UCSD-AML1 (cell line): Measurements from ENCODE around the gene FANCB.
A peak's percentile ranks its signal among the peaks of the same experiment; 100 is the strongest.

Experiments
- DNase-seq: peaks from one replicate; lab custom pipeline; 2025; ENCODE audit not compliant: unreplicated experiment; lab: John Stamatoyannopoulos, UW

FANCB gene

DNA sequence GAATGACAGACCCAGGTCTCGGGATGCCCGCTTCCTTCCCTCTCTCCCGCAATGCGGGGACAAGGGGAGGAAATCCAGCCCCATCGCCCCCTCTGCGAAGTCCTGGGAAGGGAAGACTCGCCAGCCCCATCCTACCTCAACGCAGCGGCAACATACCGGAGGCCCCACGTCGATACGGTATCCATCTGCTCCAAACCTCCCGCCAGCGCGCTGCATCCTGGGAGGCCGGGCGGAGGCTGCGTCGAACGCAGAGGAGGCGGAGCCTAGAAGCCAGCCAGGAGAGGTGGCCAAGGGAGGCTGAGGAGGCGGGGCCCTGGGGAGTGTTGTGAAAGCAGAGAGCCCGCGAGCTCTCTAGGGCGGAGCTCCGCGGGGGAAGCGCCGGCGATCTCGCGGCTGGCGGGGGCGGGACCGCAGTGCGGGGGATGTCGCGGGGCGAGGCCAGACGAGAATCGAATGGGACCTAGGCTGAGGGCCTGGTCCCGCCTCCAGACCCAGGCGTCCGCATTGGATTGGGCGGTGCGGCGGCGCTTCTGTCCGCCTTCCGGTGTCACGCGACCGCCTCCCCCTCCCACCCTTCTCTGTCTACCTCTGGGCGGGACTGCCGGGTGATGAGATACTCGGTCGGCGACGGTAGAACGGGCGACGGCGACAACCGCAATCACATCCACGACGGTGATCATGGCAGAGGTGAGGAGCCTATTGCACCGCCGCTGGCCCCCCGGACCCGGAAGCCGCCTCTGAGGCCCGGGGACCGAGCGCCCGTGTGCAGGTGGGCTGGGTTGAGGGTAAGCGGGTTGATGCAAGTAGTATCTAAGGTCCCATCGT lies at the start of gene FANCB, which contains the start of gene MOSPD2:
Gene FANCB, minus strand, starts transcription at position 219 of the 825 bp plus-strand sequence. CDS start 7,559 bp downstream, outside the sequence.
Gene MOSPD2, plus strand, starts transcription at position 571 of the 825 bp plus-strand sequence. Its CDS starts 108 bp downstream, at position 679.
- DNase-seq = peak; percentile 95

DNA sequence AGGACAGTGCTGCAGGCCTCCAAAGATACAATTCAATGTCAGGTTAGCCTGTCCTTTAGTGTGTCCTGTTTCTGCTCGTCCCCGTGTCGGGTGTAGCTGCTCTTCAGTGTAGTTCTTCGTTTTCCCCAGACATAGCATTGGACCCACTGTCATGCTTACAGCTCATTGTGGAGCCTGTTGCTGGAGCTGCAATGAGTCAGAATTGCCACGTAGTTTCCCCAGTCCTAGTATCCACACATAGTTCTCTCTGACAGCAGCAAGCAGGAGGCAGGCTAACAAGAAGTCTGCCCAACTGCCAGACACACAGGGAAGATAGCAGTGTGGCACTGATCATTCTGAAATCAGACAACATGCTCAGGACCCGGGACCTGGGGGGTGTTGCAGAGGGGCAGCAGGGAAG lies 49.6 kb upstream of the FANCB start:
- no peak for DNase-seq

DNA sequence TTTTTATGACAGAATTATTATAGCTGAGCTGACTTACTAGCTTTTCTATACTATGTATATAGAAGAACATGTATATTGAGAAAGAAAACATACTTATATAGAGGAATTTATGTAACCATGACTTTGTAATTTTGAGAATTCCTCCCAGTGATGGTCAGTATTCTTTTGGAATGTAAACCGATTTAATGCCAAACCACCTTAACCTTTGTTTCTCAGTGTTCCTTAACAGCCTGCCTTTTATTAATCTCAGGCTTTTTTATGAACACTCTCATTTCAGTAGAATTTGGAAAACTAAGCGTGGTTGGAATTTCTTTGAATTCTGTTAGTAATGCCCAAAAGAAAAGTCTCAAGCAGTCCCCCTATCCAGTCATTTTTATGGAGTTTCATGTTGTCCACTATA lies 47.3 kb upstream of the FANCB start:
- no peak for DNase-seq

DNA sequence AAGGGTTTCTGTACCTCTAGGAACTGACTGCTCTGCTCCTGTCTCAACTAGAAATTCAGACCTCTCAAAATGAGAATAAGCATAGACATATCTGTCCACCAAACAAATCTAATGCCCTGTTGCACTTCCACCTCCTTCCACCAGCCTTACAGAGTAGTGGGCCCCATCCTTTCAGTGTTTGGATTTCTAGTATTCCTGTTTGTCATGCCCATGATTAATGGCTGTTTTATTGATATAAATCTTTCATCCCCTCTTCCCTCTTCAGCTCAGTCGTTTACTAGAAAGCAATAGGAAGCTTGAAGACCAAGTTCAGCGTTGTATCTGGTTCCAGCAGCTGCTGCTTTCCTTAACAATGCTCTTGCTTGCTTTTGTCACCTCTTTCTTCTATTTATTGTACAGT lies 46.5 kb upstream of the FANCB start:
- no peak for DNase-seq

DNA sequence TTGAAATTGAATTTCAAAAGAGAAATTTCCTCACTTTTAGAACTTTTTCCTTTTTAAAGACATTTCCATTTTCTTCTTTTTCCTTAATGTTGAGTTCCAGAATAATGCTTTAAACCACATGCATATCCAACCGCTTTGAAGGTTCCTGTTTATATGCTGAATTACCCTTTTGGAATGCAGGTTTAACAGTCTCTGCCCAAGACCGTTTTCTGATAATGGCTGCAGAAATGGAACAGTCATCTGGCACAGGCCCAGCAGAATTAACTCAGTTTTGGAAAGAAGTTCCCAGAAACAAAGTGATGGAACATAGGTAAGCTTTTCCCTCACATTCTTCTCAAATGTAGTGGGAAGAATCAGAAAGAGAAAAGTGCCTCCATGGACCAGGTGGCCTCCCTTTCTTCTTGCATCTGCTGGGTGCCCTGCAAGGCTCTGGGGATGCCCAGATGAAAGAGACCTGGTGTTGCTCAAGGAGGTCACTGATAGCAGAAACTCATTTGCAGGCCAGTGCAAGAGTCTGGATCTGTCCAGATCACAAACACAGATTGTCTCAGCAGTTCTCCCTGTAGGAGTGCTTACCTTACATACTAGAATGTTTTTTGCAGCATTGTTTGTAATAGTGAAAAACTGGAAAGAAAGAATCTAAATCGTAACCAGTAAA lies 43.3 kb upstream of the FANCB start:
- no peak for DNase-seq

DNA sequence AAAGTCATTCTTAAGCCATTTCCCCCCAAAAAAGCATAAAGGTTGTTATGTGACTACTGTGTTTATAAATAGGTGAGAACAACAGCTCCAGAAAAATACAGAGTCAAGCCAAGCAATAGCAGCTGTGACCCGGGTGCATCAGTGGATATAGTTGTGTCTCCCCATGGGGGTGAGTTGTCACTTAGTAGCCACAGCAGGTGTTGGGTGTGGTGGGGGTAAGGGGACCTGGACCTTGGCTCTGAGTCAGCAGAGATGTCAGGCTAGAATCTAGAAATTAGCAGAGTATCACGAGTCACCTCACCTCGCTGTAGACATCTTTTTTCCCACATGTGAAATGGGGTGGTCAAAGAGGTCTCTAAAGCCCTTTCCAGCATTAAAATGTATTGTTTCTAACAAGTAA lies 42.7 kb upstream of the FANCB start:
- no peak for DNase-seq

DNA sequence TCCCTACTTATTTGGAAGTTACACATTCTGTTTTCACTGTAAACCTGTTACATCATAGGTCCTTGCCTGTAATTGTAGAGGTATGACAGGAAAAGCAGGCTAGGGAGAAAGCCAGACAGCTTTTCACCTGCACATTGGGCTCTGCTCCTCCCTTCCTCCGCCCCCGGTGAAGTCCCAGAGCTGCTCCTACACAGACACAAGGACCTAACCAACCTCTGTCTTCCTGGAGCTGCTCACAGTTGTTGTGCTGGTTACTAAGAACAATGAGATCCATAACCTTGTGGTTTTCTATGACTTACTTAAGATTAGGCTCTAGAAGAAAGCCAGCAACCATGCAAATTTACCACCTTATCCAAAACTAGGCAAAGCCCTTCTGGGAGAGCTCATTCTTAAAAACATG lies 40.4 kb upstream of the FANCB start:
- no peak for DNase-seq

DNA sequence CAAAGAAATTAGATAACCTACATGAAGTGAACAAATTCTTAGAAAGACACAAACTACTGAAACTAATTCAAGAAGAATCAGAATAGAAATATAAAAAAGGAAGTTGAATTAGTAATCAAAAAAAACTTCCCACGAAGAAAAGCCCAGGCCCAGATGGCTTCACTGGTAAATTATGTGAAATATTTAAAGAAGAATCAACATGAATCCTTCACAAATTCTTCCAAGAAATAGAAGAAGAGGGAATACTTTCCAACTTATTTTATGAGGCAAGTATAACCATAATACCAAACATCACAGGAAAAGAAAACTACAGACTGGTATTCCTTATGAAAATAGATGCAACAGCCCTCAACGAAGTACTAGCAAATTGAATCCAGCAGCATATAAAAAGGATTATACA lies 31.0 kb upstream of the FANCB start:
- no peak for DNase-seq

DNA sequence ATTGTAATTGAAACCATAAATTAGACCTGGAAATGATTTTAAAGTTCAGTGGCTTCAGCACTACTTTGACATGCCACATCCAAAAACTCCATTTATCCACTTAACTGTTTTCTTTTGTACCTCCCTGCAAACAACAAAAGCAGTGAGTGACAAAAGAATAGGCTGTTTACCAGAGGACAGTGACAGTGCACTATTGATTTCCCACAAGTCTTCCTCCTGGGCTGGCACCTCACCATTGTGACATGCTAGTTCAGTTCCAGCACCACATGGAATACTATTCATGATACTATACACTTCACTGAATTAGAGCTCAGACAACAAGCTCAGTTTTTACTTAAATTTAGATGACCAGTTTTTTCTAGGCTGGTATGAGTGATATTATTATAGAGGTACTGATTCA lies 29.7 kb upstream of the FANCB start:
- no peak for DNase-seq

DNA sequence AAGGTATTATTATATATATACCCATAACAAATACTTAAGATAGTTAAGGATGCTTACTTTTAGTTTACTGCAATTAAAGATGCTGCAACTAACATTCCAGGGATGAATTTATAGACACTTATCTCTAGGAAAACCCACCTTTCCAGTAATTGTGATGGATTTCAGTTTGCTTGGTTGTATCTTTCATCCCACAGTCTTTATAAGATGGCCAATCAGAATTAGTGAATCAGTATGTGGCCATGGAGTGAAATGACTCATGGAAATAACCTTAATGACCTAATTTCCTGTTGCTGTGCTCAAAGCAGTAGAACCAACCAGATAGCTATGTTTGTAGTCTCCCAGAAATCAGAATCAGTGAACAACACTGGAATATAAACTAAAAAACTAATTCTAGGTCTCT lies 26.7 kb upstream of the FANCB start:
- DNase-seq = no peak

DNA sequence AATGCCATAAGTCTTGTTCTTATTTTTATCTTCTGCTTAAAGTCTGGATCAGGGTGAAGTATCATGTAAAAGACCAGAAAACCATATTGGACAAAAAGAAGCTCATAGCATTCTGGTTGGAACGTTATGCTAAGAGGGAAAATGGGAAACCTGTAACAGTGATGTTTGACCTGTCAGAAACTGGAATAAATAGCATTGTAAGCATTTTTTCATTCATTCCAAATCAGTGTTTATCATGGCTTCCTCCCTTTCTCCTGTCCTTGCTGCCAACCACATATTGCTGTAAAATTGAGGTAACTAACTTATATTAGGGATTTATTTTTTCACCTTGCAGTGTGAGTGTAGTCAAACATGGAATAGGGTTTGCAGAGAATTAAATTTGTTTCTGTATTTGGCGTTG lies 24.2 kb upstream of the FANCB start:
- no peak for DNase-seq

DNA sequence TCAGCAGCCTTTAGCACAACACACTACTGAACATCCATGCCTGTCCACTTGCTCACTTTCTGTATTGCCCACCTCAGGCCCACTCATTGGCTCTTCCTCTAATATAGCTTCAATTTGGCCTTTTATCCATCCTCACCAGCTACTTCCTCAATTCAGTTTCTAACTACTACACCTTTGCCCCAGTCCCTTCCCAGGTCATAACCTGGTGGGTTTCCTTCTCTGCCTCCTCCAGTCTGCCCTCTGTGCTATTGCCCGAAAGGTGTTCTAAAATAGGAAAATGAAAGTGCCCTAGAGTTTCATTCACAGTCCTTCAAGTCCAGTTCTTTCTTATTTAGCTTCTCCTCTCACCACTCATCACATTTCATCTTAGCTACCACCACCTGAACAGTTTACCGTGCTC lies 23.4 kb upstream of the FANCB start:
- no peak for DNase-seq

DNA sequence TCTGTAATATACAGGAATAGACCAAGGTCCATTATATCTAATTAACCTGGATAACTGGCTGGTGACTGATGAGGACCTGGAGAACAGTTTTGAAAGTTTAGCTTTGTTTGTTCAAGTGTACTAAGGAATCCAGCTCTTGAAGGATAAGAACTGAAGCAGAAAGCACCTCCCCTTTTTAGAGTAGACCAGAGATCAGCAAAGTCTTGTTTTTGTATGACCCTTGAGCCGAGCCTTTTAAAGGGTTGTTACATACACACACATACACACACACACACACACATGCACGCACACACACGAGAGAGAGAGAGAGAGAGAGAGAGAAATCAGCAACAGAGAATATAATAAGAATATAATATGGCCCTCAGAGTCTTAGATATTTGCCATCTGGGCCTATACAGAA lies 13.4 kb upstream of the FANCB start:
- no peak for DNase-seq

DNA sequence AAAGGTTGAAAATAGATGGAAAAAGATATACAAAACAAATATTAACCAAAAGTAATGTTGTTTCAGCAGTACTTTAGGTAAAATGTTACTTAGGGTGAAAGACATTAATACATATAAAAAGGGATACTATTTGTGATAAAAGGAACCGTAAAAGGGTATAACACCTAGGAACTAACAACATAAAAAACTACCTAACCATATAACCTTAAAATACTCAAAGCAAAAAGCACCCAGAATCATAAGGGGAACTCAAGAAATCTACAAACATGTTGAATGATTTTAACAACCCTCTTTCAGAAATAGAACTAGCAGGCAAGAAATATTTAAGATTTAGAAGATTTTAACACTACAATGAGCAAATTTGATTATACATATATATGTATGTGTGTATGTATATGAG lies 11.8 kb upstream of the FANCB start:
- no peak for DNase-seq

DNA sequence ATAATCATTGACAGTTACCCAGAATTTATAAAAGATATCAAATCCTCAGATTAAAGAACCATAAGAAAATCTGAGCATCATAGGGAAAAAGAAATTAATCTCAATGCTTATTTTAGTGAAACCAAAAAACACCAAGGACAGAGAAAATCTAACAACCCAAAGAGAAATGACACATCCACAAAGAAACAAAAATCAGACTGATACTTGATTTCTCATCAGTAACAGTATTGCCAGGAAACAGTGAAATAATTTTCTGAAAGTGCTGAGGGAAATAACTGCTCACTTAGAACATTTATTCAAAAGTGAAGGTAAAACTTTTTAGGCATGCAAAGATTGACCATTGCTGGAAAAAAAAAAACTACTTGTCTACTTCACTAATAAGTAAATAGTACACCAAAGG lies 11.0 kb upstream of the FANCB start:
- DNase-seq = no peak

DNA sequence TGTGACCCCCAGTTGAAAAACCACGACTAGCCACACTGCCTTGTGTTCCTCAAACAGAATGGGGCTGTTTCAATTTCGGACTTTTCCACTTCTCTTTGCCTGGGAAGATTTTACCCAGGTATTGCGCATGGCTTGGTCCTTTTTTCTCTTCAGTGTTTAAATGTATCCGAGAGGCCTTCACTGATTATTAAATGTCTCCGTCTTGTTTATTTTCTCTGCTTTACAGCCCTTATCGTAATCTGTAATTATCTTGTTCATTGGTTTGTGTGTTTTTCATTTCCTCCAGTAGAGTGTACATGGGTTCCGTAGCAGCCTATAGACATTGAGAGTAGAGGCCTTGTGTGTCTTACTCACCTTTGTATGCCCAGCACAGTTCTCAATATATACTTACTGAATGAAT lies 2.8 kb upstream of the FANCB start:
- no peak for DNase-seq

DNA sequence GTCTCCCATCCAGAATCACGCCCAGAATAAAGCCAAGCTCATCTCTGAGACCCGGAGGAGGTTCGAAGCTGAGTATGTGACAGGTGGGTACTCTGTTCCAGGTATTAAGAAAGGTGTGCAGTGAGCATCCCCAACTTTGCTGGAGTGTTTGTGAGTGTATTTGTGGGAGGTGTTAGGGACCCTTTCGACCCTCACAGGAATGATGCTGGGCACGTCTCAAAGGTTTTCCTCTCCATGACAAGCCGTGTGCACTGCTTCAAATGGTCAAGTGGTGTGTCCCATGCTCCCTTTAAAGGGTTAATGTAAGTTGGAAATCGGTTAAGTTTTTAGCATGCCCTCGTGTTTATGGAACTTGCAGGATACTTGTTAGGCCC lies 794 bp upstream of the FANCB start:
- DNase-seq = no peak

DNA sequence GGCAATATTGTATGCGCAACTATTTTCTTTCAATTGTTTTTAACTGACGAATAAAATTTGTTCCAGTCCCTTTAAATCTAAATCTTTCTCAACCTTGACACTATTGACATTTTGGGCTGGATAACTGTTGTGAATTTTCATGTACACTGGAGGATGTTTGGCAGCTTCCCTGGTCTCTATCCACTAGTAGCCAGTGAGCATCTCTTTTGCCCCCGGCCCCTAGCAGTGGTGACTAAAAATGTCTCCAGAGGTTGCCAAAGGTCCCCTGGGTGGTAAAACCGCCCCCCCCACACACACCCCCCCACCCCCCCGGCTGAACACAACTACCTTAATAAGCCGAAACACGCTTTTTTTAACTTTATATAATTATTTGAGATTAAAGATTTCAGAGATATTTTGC lies 514 bp downstream of the FANCB start:
- no peak for DNase-seq

DNA sequence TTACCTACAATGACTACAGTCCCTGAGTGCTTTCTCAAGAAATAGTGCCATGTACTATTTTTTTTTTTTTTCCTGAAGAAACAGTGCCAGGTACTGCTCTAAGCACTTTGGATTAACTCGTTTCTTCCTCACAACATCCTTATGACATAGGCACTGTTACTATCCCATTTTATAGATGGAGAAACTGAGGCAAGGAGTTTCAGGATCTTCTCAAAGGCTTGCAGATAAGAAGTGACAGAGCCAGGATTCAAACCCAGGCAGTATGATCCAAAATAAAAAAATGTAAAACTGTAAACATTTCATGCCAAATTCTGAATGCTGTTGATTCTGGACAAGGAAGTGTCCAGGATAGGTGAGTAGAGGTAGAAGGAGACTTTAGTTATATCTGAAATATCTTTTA lies 1.1 kb downstream of the FANCB start:
- no peak for DNase-seq

DNA sequence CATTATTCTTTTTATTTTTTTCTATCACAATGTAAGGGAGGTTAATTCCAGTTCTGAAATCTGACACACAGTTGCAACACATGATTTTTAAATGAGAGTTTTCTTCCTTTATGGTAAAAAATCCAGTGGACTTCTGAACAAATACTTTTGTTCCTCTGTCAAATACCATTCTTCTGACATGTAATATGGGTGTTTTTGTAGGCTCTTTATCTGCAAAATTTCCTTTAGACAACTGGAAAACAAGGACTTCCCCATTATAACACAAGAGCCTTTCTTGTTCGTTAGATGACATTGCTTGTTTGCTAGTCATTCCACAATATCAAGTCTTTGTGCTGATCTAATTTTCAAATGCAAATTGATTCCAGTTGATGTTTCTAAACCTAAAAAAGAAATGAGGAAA lies 7.7 kb downstream of the FANCB start:
- DNase-seq = no peak

DNA sequence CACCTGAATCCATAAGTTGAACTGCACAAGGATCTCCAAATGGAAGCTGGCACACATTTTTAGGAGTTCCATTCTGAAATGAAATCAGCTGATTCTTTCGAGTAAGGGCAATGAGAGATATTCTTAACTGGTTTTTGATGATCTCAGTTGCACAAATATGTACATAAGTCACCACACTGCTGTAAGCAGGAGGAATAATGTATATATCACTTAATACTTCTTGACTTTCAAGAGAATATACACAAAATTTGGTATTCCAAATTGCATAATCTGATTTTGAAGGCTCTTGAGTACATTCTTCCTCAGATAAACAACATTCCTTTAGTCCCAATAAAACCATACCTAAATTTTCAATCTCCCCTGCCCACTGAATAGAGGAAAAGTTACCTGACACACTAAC lies 8.2 kb downstream of the FANCB start:
- no peak for DNase-seq

DNA sequence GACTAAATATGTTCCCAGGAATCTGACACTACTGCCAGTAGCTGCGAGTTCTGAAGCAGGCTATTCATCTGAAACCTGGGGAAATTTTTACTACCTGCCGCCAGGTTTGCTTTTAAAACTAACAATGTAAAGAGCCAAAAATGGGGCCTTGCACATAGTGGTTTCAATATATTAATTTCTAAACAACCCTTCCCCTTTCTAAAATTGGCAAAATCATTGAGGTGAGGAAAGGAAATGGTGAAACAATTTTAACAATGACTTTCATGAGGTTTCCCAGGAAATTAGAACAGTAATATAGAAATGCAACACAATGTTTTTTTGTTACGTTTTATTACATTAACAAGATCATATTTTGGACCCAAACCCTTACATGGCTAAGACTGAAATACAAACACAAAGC lies 21.3 kb downstream of the FANCB start:
- DNase-seq = no peak

DNA sequence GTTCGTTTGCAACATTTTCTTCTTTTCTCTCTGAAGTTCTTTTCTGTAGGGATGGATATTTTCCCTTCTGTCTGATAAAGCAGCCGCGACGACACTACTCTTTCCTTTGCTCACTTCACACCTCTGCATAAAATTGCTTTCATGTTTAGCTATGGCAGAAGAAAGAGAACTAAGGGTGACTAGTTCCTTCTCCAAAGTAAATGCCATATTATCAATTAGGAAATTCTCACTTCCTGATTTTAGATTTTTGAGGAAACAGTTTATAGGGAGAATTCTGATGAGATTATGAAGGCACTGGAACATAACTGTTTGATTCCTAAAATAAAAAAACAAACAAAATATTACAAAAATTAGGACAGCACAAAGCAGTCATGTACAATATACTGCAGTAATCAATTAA lies 29.2 kb downstream of the FANCB start:
- DNase-seq = no peak
